Measurements from ENCODE around the gene GNAI2.
"Not testable (repeated sequence)": the region's sequence is repeated elsewhere in the genome, so short reads cannot be mapped to it uniquely, and the experiment has no call there.

Gene GNAI2

GRCh38 chr3:50204804-50205412, 31.1 kb upstream of the GNAI2 start, which contains the start of gene SLC38A3:
SLC38A3 (plus strand) TSS chr3:50205271; CDS start chr3:50214200, 8,929 bp downstream.
- no peak for DNase-seq (ENCODE audit: low read depth)

- no peak for DNase-seq (ENCODE audit: low read depth)
Observed at GRCh38 chr3:50205413-50206276, 30.4 kb upstream of the GNAI2 start.

GRCh38 chr3:50207359-50208042, 28.5 kb upstream of the GNAI2 start:
- DNase-seq (ENCODE audit: low read depth) = no peak

- no peak for DNase-seq (ENCODE audit: low read depth)
Observed at GRCh38 chr3:50208677-50209344, 27.2 kb upstream of the GNAI2 start.

GRCh38 chr3:50210176-50210509, 25.9 kb upstream of the GNAI2 start:
- no peak for DNase-seq (ENCODE audit: low read depth)

GRCh38 chr3:50210510-50211367, 25.3 kb upstream of the GNAI2 start:
- no peak for DNase-seq (ENCODE audit: low read depth)

- not testable (repeated sequence) for DNase-seq (ENCODE audit: low read depth)
Observed at GRCh38 chr3:50211368-50211717, 24.7 kb upstream of the GNAI2 start.

- DNase-seq (ENCODE audit: low read depth) = no peak
Observed at GRCh38 chr3:50211930-50212329, 24.1 kb upstream of the GNAI2 start.

GRCh38 chr3:50212502-50212901, 23.5 kb upstream of the GNAI2 start:
- DNase-seq (ENCODE audit: low read depth) = no peak

- DNase-seq (ENCODE audit: low read depth) = no peak
Observed at GRCh38 chr3:50212971-50213370, 23.0 kb upstream of the GNAI2 start.

GRCh38 chr3:50213373-50213772, 22.6 kb upstream of the GNAI2 start:
- DNase-seq (ENCODE audit: low read depth) = no peak

GRCh38 chr3:50214824-50215223, 21.2 kb upstream of the GNAI2 start:
- no peak for DNase-seq (ENCODE audit: low read depth)

- DNase-seq (ENCODE audit: low read depth) = no peak
Observed at GRCh38 chr3:50215529-50215928, 20.5 kb upstream of the GNAI2 start.

- no peak for DNase-seq (ENCODE audit: low read depth)
Observed at GRCh38 chr3:50217681-50218080, 18.3 kb upstream of the GNAI2 start.

- no peak for DNase-seq (ENCODE audit: low read depth)
Observed at GRCh38 chr3:50218448-50218847, 17.6 kb upstream of the GNAI2 start.

GRCh38 chr3:50219285-50219684, 16.7 kb upstream of the GNAI2 start:
- no peak for DNase-seq (ENCODE audit: low read depth)

GRCh38 chr3:50220109-50220508, 15.9 kb upstream of the GNAI2 start:
- DNase-seq (ENCODE audit: low read depth) = no peak

GRCh38 chr3:50221051-50221410, 15.0 kb upstream of the GNAI2 start:
- no peak for DNase-seq (ENCODE audit: low read depth)

- DNase-seq (ENCODE audit: low read depth) = no peak
Observed at GRCh38 chr3:50221411-50222168, 14.4 kb upstream of the GNAI2 start.

GRCh38 chr3:50222169-50222528, 13.9 kb upstream of the GNAI2 start:
- no peak for DNase-seq (ENCODE audit: low read depth)

- no peak for DNase-seq (ENCODE audit: low read depth)
Observed at GRCh38 chr3:50224639-50225038, 11.4 kb upstream of the GNAI2 start.
